CD4-positive, alpha-beta memory T cell (primary cell): Measurements from ENCODE around the gene KRTAP5-7. TPM values are rescaled to one million over a fixed set of nuclear protein-coding genes. Genes with fewer than 3 reads are reported as not detected.
"Not testable (repeated sequence)": the region's sequence is repeated elsewhere in the genome, so short reads cannot be mapped to it uniquely, and the experiment has no call there.

Experiments used
- CTCF ChIA-PET: fragments of 350-600 bp; sonication (Branson Sonifier 250); formaldehyde crosslinking; loops from one replicate; lab custom pipeline; 2021; ENCODE audit warnings: inconsistent platforms; ENCODE audit not compliant: partially characterized antibody; lab: Charles Lee
- POLR2A ChIA-PET: fragments of 350-600 bp; sonication (Branson Sonifier 250); formaldehyde crosslinking; loops from one replicate; lab custom pipeline; 2021; ENCODE audit not compliant: partially characterized antibody; lab: Charles Lee
- DNase-seq, 5 donors: peaks; one replicate each; pipeline versions ENCODE4 v3.0.0 to v3.0.0-alpha.2; 2020 to 2022; ENCODE audit warnings: mixed read lengths in 1 of 5
- H3K27ac ChIP-seq: one replicate; pipeline ENCODE4 v1.7.0; 2013; ENCODE audit warnings: low read depth, low read length
- H3K27me3 ChIP-seq: 2 replicates; pipeline ENCODE4 v1.7.0; 2013; ENCODE audit warnings: mild to moderate bottlenecking, low read length, moderate library complexity; ENCODE audit not compliant: insufficient read depth
- H3K36me3 ChIP-seq: 2 replicates; pipeline ENCODE4 v1.7.0; 2013; ENCODE audit warnings: mild to moderate bottlenecking, low read length, moderate library complexity; ENCODE audit not compliant: insufficient read depth
- H3K4me1 ChIP-seq: 2 replicates; pipeline ENCODE4 v1.7.0; 2013; ENCODE audit warnings: mild to moderate bottlenecking, low read length, moderate library complexity; ENCODE audit not compliant: insufficient read depth
- H3K4me3 ChIP-seq, 2 donors: one replicate each; pipeline ENCODE4 v1.7.0; 2013; ENCODE audit warnings: low read length in 2 of 2, mild to moderate bottlenecking in 1 of 2
- H3K9me3 ChIP-seq, 2 donors: one replicate each; pipeline ENCODE4 v1.7.0; 2013; ENCODE audit warnings: low read length in 2 of 2, control low read depth in 1 of 2; ENCODE audit not compliant: control insufficient read depth in 1 of 2
- H3K27ac Mint-ChIP-seq, 7 donors: one replicate each; pipeline ENCODE4 v1.8.0; 2020 to 2021; ENCODE audit warnings: mixed read lengths in 7 of 7, mild to moderate bottlenecking in 6 of 7, inconsistent platforms in 3 of 7, moderate library complexity in 3 of 7
- H3K27me3 Mint-ChIP-seq, 2 donors: one replicate each; pipeline ENCODE4 v1.8.0; 2020 to 2021; ENCODE audit warnings: mixed read lengths in 2 of 2
- H3K36me3 Mint-ChIP-seq, 2 donors: one replicate each; pipeline ENCODE4 v1.8.0; 2020 to 2021; ENCODE audit warnings: mixed read lengths in 2 of 2, inconsistent platforms in 1 of 2, mild to moderate bottlenecking in 1 of 2
- H3K4me1 Mint-ChIP-seq, 4 donors: one replicate each; pipeline ENCODE4 v1.8.0; 2020 to 2021; ENCODE audit warnings: mixed read lengths in 4 of 4, mild to moderate bottlenecking in 1 of 4
- H3K4me3 Mint-ChIP-seq, 8 donors: one replicate each; pipeline ENCODE4 v1.8.0; 2020 to 2021; ENCODE audit warnings: mixed read lengths in 8 of 8, mild to moderate bottlenecking in 7 of 8, moderate library complexity in 6 of 8, inconsistent platforms in 3 of 8
- H3K9me3 Mint-ChIP-seq, 8 donors: one replicate each; pipeline ENCODE4 v1.8.0; 2020 to 2021; ENCODE audit warnings: mixed read lengths in 8 of 8, mild to moderate bottlenecking in 5 of 8, inconsistent platforms in 3 of 8, moderate library complexity in 1 of 8
- intact Hi-C: fragments of 100-400 bp; cut with micrococcal nuclease; formaldehyde crosslinking; loops from one replicate; pipeline ENCODE4 v1.15.1; 2023
- polyA plus RNA-seq, 2 donors: library from polyadenylated mRNA; unstranded; fragments of 300-500 nt; fragmentation: Illumina TruSeq; gene quantifications; one replicate each; pipeline ENCODE4 v1.2.3, GENCODE V29; 2021
- total RNA-seq, 2 experiments: library from RNA; stranded (reverse); gene quantifications; one replicate each; pipeline ENCODE4 v1.2.3, GENCODE V29; 2021

KRTAP5-7 gene
- total and polyA plus RNA-seq, 4 experiments from 2014 or later, result not detected

DNA sequence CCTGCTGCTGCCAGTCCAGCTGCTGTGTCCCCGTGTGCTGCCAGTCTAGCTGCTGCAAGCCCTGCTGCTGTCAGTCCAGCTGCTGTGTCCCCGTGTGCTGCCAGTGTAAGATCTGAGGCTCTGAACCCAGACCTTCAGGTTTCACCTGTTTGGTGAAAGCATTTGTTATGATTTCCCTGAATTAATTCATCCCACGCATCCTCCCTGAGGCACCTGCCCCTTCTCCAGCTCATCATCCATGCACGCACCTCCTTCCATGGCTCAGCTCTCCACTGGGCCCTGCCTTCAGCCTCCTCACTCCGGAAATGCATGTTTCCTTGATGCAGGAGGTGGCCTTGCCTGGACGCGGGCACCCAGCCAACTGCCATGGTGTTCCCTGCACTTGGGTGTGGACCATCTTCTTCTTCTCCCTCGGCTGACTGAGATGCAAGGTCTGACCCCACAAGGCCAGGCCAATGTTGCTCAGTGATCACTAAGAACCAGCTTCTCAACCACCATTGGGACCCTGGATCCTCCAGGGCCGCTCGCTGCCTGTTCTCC lies 39.1 kb downstream of the KRTAP5-7 start:
- H3K27me3 Mint-ChIP-seq, result peaks cover 23 to 31% of the 10 kb centered on the region in 2 donors
- no peak overlapping the region for H3K27ac Mint-ChIP-seq
- Histone ChIP-seq H3K27me3 (no peaks in the 10 kb centered on the region), H3K36me3 (no peaks in the 10 kb centered on the region), H3K27ac (no peak overlapping the region), H3K4me1 (no peaks in the 10 kb centered on the region), H3K9me3 (no peaks in the 10 kb centered on the region), H3K4me3 (no peak overlapping the region)
- intact Hi-C loops, result no loop called here
- POLR2A ChIA-PET, result no interaction called here
- no peak overlapping the region for H3K4me3 Mint-ChIP-seq
- DNase-seq, result no peak
- CTCF ChIA-PET, result no interaction called here
- H3K36me3 Mint-ChIP-seq, result no peaks in the 10 kb centered on the region
- H3K4me1 Mint-ChIP-seq, result peaks cover 0 to 7% (median 4%) of the 10 kb centered on the region in 4 donors
- H3K9me3 Mint-ChIP-seq, result no peaks in the 10 kb centered on the region

DNA sequence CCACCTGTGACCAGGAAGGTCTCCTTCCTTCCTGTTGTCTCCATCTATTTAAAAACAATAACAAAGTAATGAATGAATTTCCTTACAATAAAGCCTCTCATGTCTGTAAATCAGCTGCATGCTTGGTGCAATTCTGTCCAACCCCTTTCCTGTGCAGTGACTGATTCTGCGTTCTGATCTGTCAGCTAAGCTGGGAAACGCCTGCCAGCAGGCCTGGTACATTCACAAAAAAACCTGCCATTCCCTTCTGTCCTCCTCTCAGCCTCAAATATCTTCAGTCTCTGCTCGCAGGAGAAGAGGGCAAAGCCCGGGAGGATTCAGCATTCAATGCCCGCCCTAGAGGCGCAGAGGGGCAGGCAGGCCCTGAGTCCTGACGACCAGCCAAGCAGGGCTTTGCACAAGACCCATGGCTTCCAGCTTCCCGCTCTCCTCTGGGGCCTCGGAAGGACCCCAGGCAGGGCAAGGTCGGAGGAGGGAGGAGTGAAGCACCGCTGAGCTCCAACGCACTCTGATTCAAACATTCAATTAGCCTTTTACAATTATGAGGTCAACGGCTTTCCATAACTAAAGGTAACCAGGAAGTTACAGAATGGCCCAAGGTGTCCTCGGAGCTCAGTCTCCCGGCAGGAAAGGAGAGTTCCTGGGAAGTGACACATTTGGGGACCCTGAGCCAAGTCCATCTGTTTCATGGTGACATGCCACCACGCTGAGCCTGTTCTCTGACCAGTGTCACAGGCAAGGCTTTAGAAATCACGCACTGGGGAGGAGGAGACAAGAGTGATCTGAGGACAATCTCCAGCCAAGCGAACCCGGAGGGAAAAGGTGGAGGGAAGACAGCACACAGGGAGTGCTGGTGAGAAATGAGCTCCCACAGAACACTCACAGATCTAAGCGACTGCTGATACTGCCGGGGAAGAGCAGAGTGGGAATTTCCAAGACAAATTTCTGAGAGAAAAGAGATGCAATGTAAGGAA lies 39.8 kb downstream of the KRTAP5-7 start:
- Mint-ChIP-seq H3K27ac (peak overlapping the region in 1 of 7 donors; percentile 66), H3K27me3 (peaks cover 23 to 28% of the 10 kb centered on the region in 2 donors)
- H3K27me3 ChIP-seq, H3K36me3 ChIP-seq, H3K36me3 Mint-ChIP-seq, H3K4me3 Mint-ChIP-seq, DNase-seq, H3K4me1 Mint-ChIP-seq, intact Hi-C loops, H3K4me1 ChIP-seq, H3K9me3 ChIP-seq, H3K9me3 Mint-ChIP-seq, H3K27ac ChIP-seq, POLR2A ChIA-PET, H3K4me3 ChIP-seq, CTCF ChIA-PET: not testable (repeated sequence)

DNA sequence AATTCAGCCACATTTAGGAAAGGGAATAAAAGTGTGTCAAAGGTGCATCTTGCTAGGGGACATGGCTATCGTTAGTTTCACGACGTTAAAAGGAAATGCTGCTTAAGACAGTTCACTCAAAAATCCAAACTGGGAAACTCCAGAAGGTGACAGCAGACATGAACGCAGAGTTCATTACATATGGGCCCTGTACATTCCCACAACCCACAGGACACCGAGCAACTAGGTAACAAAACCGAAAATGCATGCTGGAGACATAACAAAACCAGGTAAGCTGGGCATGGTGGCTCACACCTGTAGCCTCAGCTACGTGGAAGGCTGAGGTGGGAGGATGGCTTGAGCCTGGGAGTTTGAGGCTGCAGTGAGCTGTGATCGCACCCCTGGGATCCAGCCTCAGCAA lies 40.6 kb downstream of the KRTAP5-7 start:
- H3K27ac ChIP-seq, CTCF ChIA-PET, H3K9me3 Mint-ChIP-seq, H3K36me3 Mint-ChIP-seq, H3K36me3 ChIP-seq, H3K4me3 Mint-ChIP-seq, H3K9me3 ChIP-seq, intact Hi-C loops, H3K27me3 ChIP-seq, H3K4me1 ChIP-seq, H3K27ac Mint-ChIP-seq, DNase-seq, H3K4me3 ChIP-seq, H3K4me1 Mint-ChIP-seq, POLR2A ChIA-PET: not testable (repeated sequence)
- H3K27me3 Mint-ChIP-seq, result peaks cover 23 to 28% of the 10 kb centered on the region in 2 donors

DNA sequence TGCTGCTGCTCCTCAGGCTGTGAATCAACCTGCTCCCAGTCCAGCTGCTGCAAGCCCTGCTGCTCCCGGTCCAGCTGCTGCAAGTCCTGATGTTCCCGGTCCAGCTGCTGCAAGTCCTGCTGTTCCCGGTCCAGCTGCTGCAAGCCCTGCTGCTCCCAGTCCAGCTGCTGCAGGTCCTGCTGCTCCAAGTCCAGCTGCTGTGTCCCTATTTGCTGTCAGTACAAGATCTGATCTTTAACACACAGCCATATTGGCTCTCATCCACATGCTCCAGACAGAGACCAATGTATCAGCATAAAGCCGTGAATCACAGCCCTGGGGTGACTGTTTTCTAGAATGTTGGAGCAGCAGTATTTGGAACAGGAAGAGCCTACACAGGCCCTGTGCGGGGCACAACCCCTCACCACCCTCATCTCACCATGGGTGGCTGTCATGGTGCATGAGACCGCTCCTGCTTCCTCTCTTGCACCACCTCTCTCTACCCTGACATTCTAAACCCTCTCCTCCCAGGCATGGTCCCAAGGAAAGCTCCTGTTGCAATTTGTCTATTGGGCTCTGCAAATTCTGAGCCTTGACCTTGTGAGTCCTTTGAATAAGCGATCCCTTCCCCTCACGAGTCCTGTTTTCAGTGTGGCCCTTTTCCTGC lies 41.8 kb downstream of the KRTAP5-7 start:
- H3K4me3 Mint-ChIP-seq, result no peak overlapping the region
- no peaks in the 10 kb centered on the region for H3K36me3 Mint-ChIP-seq
- no peak overlapping the region for H3K27ac ChIP-seq
- DNase-seq, result no peak
- H3K4me1 ChIP-seq, result no peaks in the 10 kb centered on the region
- H3K9me3 ChIP-seq, result no peaks in the 10 kb centered on the region
- intact Hi-C loops, result no loop called here
- no peaks in the 10 kb centered on the region for H3K36me3 ChIP-seq
- peak overlapping the region in 1 of 7 donors; percentile 35 for H3K27ac Mint-ChIP-seq
- no peaks in the 10 kb centered on the region for H3K27me3 ChIP-seq
- H3K4me1 Mint-ChIP-seq, result peaks cover 0 to 3% (median 0%) of the 10 kb centered on the region in 4 donors
- H3K27me3 Mint-ChIP-seq, result peaks cover 14 to 18% of the 10 kb centered on the region in 2 donors
- no peak overlapping the region for H3K4me3 ChIP-seq
- ChIA-PET POLR2A (no interaction called here), CTCF (no interaction called here)
- no peaks in the 10 kb centered on the region for H3K9me3 Mint-ChIP-seq

DNA sequence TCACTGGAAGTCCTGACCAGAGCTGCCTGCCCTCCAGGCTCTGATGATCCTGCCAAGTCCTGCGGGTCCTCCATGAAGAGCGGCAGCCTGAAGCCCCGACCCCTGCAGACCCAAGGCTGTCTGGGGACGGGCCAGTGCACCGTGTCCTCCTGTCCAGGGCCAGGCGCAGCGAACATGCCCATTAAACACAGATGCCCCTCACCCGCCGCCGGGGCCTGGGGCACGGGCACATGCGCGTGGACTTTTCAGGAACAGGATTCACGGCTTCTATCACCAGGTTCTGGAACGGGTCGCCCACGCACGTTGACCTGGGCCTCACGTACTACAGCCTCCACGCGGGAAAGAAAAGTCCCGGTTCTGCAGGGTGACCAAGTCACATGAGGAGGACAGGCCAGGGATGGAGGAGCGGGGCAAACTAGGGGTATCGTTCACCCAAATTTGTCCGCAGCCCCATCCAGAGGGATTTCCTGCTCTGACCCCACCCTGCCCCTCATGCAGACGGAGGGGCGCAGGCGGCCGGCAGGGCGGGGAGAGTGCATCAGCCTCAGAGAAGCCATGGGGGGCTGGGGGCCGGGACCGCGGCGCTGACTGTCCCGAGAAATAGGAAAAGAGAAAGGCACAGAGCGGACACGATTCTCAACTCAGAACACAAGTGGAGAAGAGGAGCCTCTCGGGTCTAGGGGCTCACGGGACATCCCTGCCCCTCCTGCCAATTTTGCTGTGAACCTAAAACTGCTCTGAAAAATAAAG lies 44.2 kb downstream of the KRTAP5-7 start:
- H3K27me3 ChIP-seq, H3K4me3 ChIP-seq, POLR2A ChIA-PET, intact Hi-C loops, CTCF ChIA-PET, H3K9me3 ChIP-seq, H3K9me3 Mint-ChIP-seq, H3K4me1 Mint-ChIP-seq, H3K4me3 Mint-ChIP-seq, H3K27ac ChIP-seq, H3K27ac Mint-ChIP-seq, H3K36me3 ChIP-seq, H3K4me1 ChIP-seq, DNase-seq, H3K36me3 Mint-ChIP-seq: not testable (repeated sequence)
- peaks cover 7 to 10% of the 10 kb centered on the region in 2 donors for H3K27me3 Mint-ChIP-seq

DNA sequence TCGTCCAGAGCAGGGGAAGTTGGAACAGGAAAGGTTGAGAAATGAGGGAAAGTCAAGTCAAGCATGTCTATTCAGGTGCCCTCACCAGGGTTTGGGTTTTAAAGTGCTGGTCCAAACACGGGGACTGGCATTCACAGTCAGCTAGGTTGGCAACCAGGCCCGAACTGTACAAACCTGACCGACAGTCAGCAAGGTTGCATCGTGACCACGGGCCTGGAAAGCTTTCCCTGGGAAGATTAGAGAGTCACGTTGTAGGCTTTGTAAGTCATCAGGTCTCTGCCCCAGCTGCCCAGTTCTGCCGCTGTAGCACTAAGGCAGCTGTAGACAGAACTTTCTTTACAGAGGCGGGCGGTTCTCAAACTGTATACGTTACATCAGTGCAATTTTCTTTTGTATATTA lies 45.7 kb downstream of the KRTAP5-7 start:
- H3K4me3 ChIP-seq, result no peak overlapping the region
- H3K9me3 ChIP-seq, result no peaks in the 10 kb centered on the region
- intact Hi-C loops, result no loop called here
- Mint-ChIP-seq H3K9me3 (no peaks in the 10 kb centered on the region), H3K27ac (no peak overlapping the region), H3K4me1 (peaks cover 0 to 3% (median 0%) of the 10 kb centered on the region in 4 donors), H3K4me3 (no peak overlapping the region), H3K36me3 (no peaks in the 10 kb centered on the region), H3K27me3 (peaks cover 3 to 6% of the 10 kb centered on the region in 2 donors)
- POLR2A ChIA-PET, result no interaction called here
- DNase-seq, result no peak
- no peaks in the 10 kb centered on the region for H3K27me3 ChIP-seq
- H3K4me1 ChIP-seq, result no peaks in the 10 kb centered on the region
- H3K36me3 ChIP-seq, result no peaks in the 10 kb centered on the region
- H3K27ac ChIP-seq, result no peak overlapping the region
- CTCF ChIA-PET, result no interaction called here

DNA sequence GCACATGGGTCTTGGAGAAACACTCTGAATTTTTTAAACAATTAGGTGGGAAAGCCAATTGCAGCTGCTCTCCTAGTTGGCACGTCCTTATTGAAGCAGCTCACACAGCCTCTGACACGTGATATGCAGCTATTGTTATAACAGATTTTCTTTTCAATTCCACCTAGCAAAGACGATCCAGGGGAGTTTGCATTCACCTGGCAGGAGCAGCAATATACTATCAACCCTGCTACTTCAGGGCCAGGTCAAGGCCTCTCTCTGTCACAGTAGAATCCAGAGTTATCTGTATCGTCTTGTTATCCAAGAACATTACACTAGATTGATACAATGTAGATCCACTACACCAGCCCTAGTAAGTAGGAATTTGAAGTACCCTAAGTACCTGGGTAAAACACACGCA lies 47.4 kb downstream of the KRTAP5-7 start:
- no peaks in the 10 kb centered on the region for H3K9me3 Mint-ChIP-seq
- Histone ChIP-seq H3K9me3 (no peaks in the 10 kb centered on the region), H3K27me3 (no peaks in the 10 kb centered on the region), H3K4me3 (no peak overlapping the region), H3K4me1 (no peaks in the 10 kb centered on the region), H3K27ac (no peak overlapping the region), H3K36me3 (no peaks in the 10 kb centered on the region)
- peaks cover 5 to 6% of the 10 kb centered on the region in 2 donors for H3K27me3 Mint-ChIP-seq
- intact Hi-C loops, result no loop called here
- no peaks in the 10 kb centered on the region for H3K36me3 Mint-ChIP-seq
- no peak overlapping the region for H3K27ac Mint-ChIP-seq
- H3K4me1 Mint-ChIP-seq, result peaks cover 0 to 3% (median 0%) of the 10 kb centered on the region in 4 donors
- no peak overlapping the region for H3K4me3 Mint-ChIP-seq
- POLR2A ChIA-PET, result no interaction called here
- CTCF ChIA-PET, result no interaction called here
- no peak for DNase-seq
